Measurements from ENCODE around the gene PAF1.

DNA sequence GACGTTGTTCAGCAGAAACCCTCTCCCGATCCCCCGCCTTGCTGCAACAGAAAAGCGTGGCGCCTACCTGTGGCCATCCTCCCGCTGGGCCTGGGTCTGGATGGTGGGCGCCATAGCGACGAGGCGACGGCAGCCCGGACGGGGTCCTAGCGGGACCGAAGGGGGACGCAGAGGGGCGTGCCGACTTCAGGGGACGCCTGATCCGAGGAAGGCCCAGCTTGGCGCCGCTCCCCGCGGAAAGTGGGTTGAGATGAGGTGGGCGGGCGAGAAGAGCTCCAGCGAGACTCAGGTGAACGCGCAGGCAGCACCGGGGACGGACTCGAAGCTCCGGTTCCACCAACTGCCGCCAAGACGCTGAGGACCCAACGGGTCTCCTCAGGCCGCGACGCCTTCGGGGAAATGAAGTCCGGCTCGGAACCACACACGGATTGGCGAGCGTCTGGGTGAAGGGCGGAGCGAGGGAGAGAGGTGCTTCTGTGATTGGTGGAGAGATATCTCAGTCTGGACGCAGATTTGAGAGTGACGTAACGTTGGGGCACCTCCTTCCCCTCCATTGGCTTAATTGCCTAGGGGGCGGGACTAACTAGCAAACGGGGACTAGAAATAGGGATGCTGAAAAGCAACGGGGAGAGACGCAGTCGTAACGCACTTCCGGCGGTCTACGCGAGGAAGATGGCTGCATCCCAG is at the start of gene PAF1, which contains the start of gene MED29:
- TF ChIP-seq, protein P1, sequence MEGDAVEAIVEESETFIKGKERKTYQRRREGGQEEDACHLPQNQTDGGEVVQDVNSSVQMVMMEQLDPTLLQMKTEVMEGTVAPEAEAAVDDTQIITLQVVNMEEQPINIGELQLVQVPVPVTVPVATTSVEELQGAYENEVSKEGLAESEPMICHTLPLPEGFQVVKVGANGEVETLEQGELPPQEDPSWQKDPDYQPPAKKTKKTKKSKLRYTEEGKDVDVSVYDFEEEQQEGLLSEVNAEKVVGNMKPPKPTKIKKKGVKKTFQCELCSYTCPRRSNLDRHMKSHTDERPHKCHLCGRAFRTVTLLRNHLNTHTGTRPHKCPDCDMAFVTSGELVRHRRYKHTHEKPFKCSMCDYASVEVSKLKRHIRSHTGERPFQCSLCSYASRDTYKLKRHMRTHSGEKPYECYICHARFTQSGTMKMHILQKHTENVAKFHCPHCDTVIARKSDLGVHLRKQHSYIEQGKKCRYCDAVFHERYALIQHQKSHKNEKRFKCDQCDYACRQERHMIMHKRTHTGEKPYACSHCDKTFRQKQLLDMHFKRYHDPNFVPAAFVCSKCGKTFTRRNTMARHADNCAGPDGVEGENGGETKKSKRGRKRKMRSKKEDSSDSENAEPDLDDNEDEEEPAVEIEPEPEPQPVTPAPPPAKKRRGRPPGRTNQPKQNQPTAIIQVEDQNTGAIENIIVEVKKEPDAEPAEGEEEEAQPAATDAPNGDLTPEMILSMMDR (IDR thresholded peaks at IDR 0.05): peak in 2 of 5 experiments; percentile 48 to 62
- peak; percentile 80 to 92 for TF ChIP-seq POLR2A (IDR thresholded peaks at IDR 0.05)
